ENCODE measurements around the gene ACKR4.

ACKR4 gene

DNA sequence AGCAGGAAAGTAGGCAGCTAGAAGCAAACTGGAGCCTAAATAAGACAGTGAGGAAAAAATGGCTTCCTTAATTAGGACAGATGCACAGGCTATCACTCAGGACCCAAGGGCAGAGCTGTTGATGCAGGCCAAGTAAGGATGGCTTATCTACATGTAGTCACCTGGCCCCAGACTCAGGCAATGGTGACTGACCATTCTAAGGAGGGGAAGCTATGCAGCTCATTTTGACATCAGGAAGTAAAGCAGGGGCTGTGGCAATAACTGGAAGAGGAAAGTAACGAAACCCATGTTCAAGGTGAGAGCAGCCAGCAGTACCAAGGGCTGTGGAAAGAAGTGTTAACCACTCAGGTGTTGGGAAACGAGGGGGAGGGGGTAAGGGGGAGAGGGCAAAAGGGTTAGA lies 46.3 kb downstream of the ACKR4 start:
- no peak for DNase-seq
- H3K27ac ChIP-seq (ENCODE audit: insufficient read depth in 1 of 2, low read depth in 1 of 2, low read length in 2 of 2, poor library complexity in 1 of 2, severe bottlenecking in 2 of 2): no peak overlapping the region
- ChIA-PET CTCF (interaction anchor here (0.9 to 6.7 kb wide), 13 partner anchors 9 to 301 kb away, joined by 3 to 179 read pairs (median 4); no protein-coding TSS in a partner anchor), POLR2A (interaction anchor here (1.0 kb wide), 1 partner anchor 109 kb away, joined by 3 read pairs; no protein-coding TSS in a partner anchor)
- no peak overlapping the region for H3K4me3 ChIP-seq (ENCODE audit: control insufficient read depth in 1 of 7, extremely low read depth in 1 of 7, insufficient read depth in 4 of 7, low read depth in 2 of 7, low read length in 6 of 7)
- H3K9me3 ChIP-seq (ENCODE audit: control extremely low read depth in 1 of 5, control insufficient read depth in 4 of 5, insufficient read depth in 2 of 5, low read depth in 1 of 5, low read length in 4 of 5): no peaks in the 10 kb centered on the region
- no peaks in the 10 kb centered on the region for H3K27me3 ChIP-seq (replicated peaks in 2 of 5; ENCODE audit: control insufficient read depth in 4 of 5, insufficient read depth in 5 of 5, low read length in 4 of 5)
- peaks cover 0 to 3% (median 1%) of the 10 kb centered on the region in 4 experiments for H3K4me1 ChIP-seq (ENCODE audit: control extremely low read depth in 1 of 4, control insufficient read depth in 4 of 4, insufficient read depth in 4 of 4, low read length in 3 of 4)
- H3K36me3 ChIP-seq (ENCODE audit: control insufficient read depth in 4 of 4, insufficient read depth in 4 of 4, low read length in 3 of 4): peaks cover 0 to 11% (median 5%) of the 10 kb centered on the region in 4 experiments
- 67% methylated on average over 2 of the region's 2 CpGs for WGBS (ENCODE audit: insufficient coverage)

DNA sequence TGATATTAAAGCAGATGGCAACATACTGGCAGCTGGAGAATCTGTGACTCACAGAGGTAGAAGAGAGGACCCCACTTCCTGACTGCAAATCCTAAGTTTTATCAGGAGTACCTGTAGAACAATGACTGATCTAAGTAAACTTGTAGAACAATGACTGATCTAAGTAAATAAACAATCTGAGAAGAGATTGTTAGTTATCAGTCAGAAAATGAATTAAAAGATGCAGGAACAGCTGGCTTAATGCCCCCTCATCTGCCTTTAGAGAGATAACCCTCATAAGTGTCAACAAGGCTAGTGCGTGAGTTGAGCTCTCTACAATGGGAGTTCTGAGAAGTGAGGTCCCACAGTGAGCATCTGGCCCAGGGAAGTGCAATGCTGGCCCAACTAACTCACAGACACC lies 48.0 kb downstream of the ACKR4 start:
- Histone ChIP-seq H3K4me1 (ENCODE audit: control extremely low read depth in 1 of 4, control insufficient read depth in 4 of 4, insufficient read depth in 4 of 4, low read length in 3 of 4) (peaks cover 0 to 3% (median 1%) of the 10 kb centered on the region in 4 experiments), H3K4me3 (ENCODE audit: control insufficient read depth in 1 of 7, extremely low read depth in 1 of 7, insufficient read depth in 4 of 7, low read depth in 2 of 7, low read length in 6 of 7) (no peak overlapping the region), H3K9me3 (ENCODE audit: control extremely low read depth in 1 of 5, control insufficient read depth in 4 of 5, insufficient read depth in 2 of 5, low read depth in 1 of 5, low read length in 4 of 5) (no peaks in the 10 kb centered on the region), H3K27me3 (replicated peaks in 2 of 5; ENCODE audit: control insufficient read depth in 4 of 5, insufficient read depth in 5 of 5, low read length in 4 of 5) (no peaks in the 10 kb centered on the region), H3K36me3 (ENCODE audit: control insufficient read depth in 4 of 4, insufficient read depth in 4 of 4, low read length in 3 of 4) (peaks cover 0 to 4% (median 0%) of the 10 kb centered on the region in 4 experiments), H3K27ac (ENCODE audit: insufficient read depth in 1 of 2, low read depth in 1 of 2, low read length in 2 of 2, poor library complexity in 1 of 2, severe bottlenecking in 2 of 2) (no peak overlapping the region)
- no peak for DNase-seq
- WGBS (ENCODE audit: insufficient coverage): no CpG with 5 or more reads among the region's 1 CpG
- ChIA-PET CTCF (interaction anchor here (0.7 to 2.5 kb wide), 5 partner anchors 9 to 1748 kb away, joined by 3 to 16 read pairs (median 4); no protein-coding TSS in a partner anchor), POLR2A (interaction anchor here (0.8 kb wide), 1 partner anchor 70 kb away, joined by 3 read pairs; no protein-coding TSS in a partner anchor)

DNA sequence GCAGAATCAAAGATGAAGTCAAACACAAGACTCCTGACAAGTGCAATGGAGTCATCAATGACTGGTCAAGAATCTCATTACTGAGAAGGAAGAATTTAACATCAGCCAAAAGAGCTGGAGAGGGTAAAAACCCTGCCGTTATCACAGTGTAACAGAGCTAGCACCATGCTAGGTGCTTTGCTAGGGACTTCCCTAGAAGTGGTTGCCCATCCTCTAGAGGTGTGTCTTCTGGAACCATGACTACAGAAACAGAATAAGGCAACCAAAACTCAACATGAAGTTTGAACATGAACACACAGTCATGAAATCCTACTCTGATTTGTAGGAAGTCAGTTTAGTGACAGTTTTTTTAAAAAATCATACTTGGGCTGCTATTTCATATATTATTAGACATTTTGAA lies 53.1 kb downstream of the ACKR4 start:
- WGBS (ENCODE audit: insufficient coverage): 100% methylated on average over 1 of the region's 1 CpG

More for the DNA sequence above, 53.1 kb downstream of the ACKR4 start:
- DNase-seq: peak in 1 of 3 donors; percentile 31
- ChIA-PET CTCF (no interaction called here), POLR2A (no interaction called here)
- no peaks in the 10 kb centered on the region for H3K9me3 ChIP-seq (ENCODE audit: control extremely low read depth in 1 of 5, control insufficient read depth in 4 of 5, insufficient read depth in 2 of 5, low read depth in 1 of 5, low read length in 4 of 5)
- H3K4me1 ChIP-seq (ENCODE audit: control extremely low read depth in 1 of 4, control insufficient read depth in 4 of 4, insufficient read depth in 4 of 4, low read length in 3 of 4): no peaks in the 10 kb centered on the region
- no peaks in the 10 kb centered on the region for H3K27me3 ChIP-seq (replicated peaks in 2 of 5; ENCODE audit: control insufficient read depth in 4 of 5, insufficient read depth in 5 of 5, low read length in 4 of 5)
- H3K4me3 ChIP-seq (ENCODE audit: control insufficient read depth in 1 of 7, extremely low read depth in 1 of 7, insufficient read depth in 4 of 7, low read depth in 2 of 7, low read length in 6 of 7): no peak overlapping the region
- H3K27ac ChIP-seq (ENCODE audit: insufficient read depth in 1 of 2, low read depth in 1 of 2, low read length in 2 of 2, poor library complexity in 1 of 2, severe bottlenecking in 2 of 2): no peak overlapping the region
- H3K36me3 ChIP-seq (ENCODE audit: control insufficient read depth in 4 of 4, insufficient read depth in 4 of 4, low read length in 3 of 4): no peaks in the 10 kb centered on the region

Measured in common myeloid progenitor, CD34-positive (primary cell).